Endothelial cell of umbilical vein (primary cell): Measurements from ENCODE around the gene UBE2E2. TPM values are rescaled to one million over a fixed set of nuclear protein-coding genes. Genes with fewer than 3 reads are reported as not detected.

ENCODE experiments used
- BruUV-seq: library from RNA; stranded (reverse); fragments of 400-500 nt; replicated peaks from 2 replicates; lab custom pipeline; 2021; lab: Mats Ljungman, UMichigan
- CTCF ChIA-PET: fragments of 300-600, 350-600 bp; sonication (Branson Sonifier 250); formaldehyde crosslinking; loops from one replicate; lab custom pipeline; 2021; ENCODE audit warnings: antibody characterized with exemption, inconsistent platforms; lab: Charles Lee
- POLR2A ChIA-PET: fragments of 300-600, 350-600 bp; sonication (Branson Sonifier 250); formaldehyde crosslinking; loops from one replicate; lab custom pipeline; 2021; ENCODE audit warnings: antibody characterized with exemption, inconsistent platforms; lab: Charles Lee
- DNase-seq: peaks from one replicate; pipeline ENCODE4 v3.0.0-alpha.2; 2011; ENCODE audit warnings: low read depth, low spot score
- FAIRE-seq: peaks from 2 replicates; lab custom pipeline; 2011; peaks lifted over from hg19 to GRCh38; lab: Jason Lieb, UNC
- H2AFZ ChIP-seq: 2 replicates; pipeline ENCODE4 v1.6.0; 2012; ENCODE audit warnings: low read depth, low read length, control low read depth, inconsistent platforms
- H3K27ac ChIP-seq: 2 replicates; pipeline ENCODE4 v1.5.1; 2011; ENCODE audit warnings: low read depth, mild to moderate bottlenecking, control low read depth, low read length, moderate library complexity; ENCODE audit not compliant: insufficient read depth
- H3K27me3 ChIP-seq, 2 experiments: 2 replicates each; pipeline versions ENCODE4 v1.6.0 to v1.6.1; 2011; ENCODE audit warnings: low read length in 2 of 2, mixed read lengths in 1 of 2; ENCODE audit not compliant: control insufficient read depth in 2 of 2, insufficient read depth in 2 of 2
- H3K36me3 ChIP-seq, 2 experiments: 2 replicates in 1 of 2; 3 replicates in 1 of 2; pipeline ENCODE4 v1.5.1; 2011; ENCODE audit warnings: low read length in 2 of 2, mild to moderate bottlenecking in 1 of 2, moderate library complexity in 1 of 2; ENCODE audit not compliant: control insufficient read depth in 2 of 2, insufficient read depth in 2 of 2; ENCODE audit errors: extremely low read depth in 1 of 2
- H3K4me1 ChIP-seq: 3 replicates; pipeline ENCODE4 v1.5.1; 2011; ENCODE audit warnings: mild to moderate bottlenecking, low read length; ENCODE audit not compliant: control insufficient read depth, insufficient read depth; ENCODE audit errors: extremely low read depth
- H3K4me2 ChIP-seq: 2 replicates; pipeline ENCODE4 v1.6.1; 2011; ENCODE audit warnings: low read length, control low read depth, mixed read lengths; ENCODE audit not compliant: insufficient read depth
- H3K4me3 ChIP-seq, 3 experiments: fragments of 200-600 bp in 1 of 3; sonication (generic), shearing (Covaris generic) in 1 of 3; replicated peaks in 1 of 3; 2 replicates each; pipeline ENCODE4 v1.5.1; 2011 to 2016; ENCODE audit warnings: control low read depth in 3 of 3, low read length in 3 of 3, mild to moderate bottlenecking in 2 of 3, inconsistent platforms in 1 of 3, low read depth in 1 of 3, moderate library complexity in 1 of 3; ENCODE audit not compliant: insufficient read depth in 1 of 3
- H3K79me2 ChIP-seq: 2 replicates; pipeline ENCODE4 v1.6.0; 2012; ENCODE audit warnings: low read length, inconsistent platforms; ENCODE audit not compliant: control insufficient read depth, insufficient read depth
- H3K9ac ChIP-seq: replicated peaks from 2 replicates; pipeline ENCODE3; 2011; ENCODE audit warnings: low read length, control low read depth; ENCODE audit not compliant: insufficient read depth; ENCODE audit errors: extremely low read depth
- H3K9me1 ChIP-seq: replicated peaks from 3 replicates; pipeline ENCODE4 v1.6.0; 2011; ENCODE audit warnings: mild to moderate bottlenecking, low read length; ENCODE audit not compliant: control insufficient read depth, insufficient read depth; ENCODE audit errors: extremely low read depth
- H3K9me3 ChIP-seq: replicated peaks from 2 replicates; pipeline ENCODE4 v1.5.1; 2012; ENCODE audit warnings: low read length, inconsistent platforms; ENCODE audit not compliant: control insufficient read depth, insufficient read depth
- H4K20me1 ChIP-seq: replicated peaks from 2 replicates; pipeline ENCODE3; 2011; ENCODE audit warnings: mild to moderate bottlenecking, low read length; ENCODE audit not compliant: control insufficient read depth, insufficient read depth; ENCODE audit errors: extremely low read depth
- EZH2 ChIP-seq: IDR thresholded peaks from 2 replicates; pipeline ENCODE4 v1.6.1; 2012; ENCODE audit warnings: borderline replicate concordance, low read depth, mild to moderate bottlenecking, moderate library complexity, low read length, inconsistent platforms; ENCODE audit not compliant: severe bottlenecking
- GATA2 ChIP-seq: IDR thresholded peaks from 2 replicates; pipeline ENCODE4 v1.7.0; 2011; ENCODE audit warnings: low read depth, mild to moderate bottlenecking, moderate library complexity, mixed read lengths, low read length; ENCODE audit not compliant: insufficient read length, insufficient read depth
- JUN ChIP-seq: IDR thresholded peaks from 2 replicates; pipeline ENCODE4 v1.6.1; 2011; ENCODE audit warnings: borderline replicate concordance, low read depth; ENCODE audit not compliant: insufficient read length, insufficient read depth
- MYC ChIP-seq: IDR thresholded peaks from one replicate; pipeline ENCODE4 v1.6.1; 2011; ENCODE audit warnings: mild to moderate bottlenecking, low read depth, low read length
- POLR2A ChIP-seq: IDR thresholded peaks from 2 replicates; pipeline ENCODE4 v1.6.1; 2012; ENCODE audit warnings: low read depth, mild to moderate bottlenecking, control low read depth, low read length
- dilution Hi-C: fragments of 300-500 bp; cut with MboI; formaldehyde crosslinking; loops from one replicate; pipeline ENCODE4 v1.15.0; 2019; ENCODE audit warnings: low sequenced_read_pairs; ENCODE audit not compliant: extremely low pct_ligation_motif_present
- intact Hi-C: fragments of 100-400 bp; cut with micrococcal nuclease; formaldehyde crosslinking; loops from one replicate; pipeline ENCODE4 v1.10.0; 2022
- polyA plus RNA-seq, 4 experiments: library from polyadenylated mRNA; depleted of rRNA in 3 of 4; stranded (reverse) in 3 of 4; unstranded in 1 of 4; fragments of >200 nt; gene quantifications; 2 replicates each; pipeline versions ENCODE4 v1.2.1 to v1.2.3, GENCODE V29; 2011 to 2012; ENCODE audit warnings: missing spikeins in 1 of 4
- total RNA-seq: library from RNA; stranded (reverse); gene quantifications from 2 replicates; pipeline ENCODE4 v1.2.3, GENCODE V29; 2021
- TF ChIP-seq, protein P1 (sequence below): IDR thresholded peaks from 2 replicates; pipeline ENCODE4 v1.6.1; 2011; ENCODE audit not compliant: insufficient read depth, insufficient read length
- TF ChIP-seq, protein P2 (sequence below), 2 donors: IDR thresholded peaks; 1 replicate in 1 of 2; 2 replicates in 1 of 2; pipeline ENCODE4 v1.5.1; 2011; ENCODE audit warnings: low read length in 2 of 2, mild to moderate bottlenecking in 2 of 2, moderate library complexity in 2 of 2, control low read depth in 1 of 2, inconsistent platforms in 1 of 2, low read depth in 1 of 2; ENCODE audit not compliant: insufficient read depth in 1 of 2; ENCODE audit errors: extremely low read depth in 1 of 2

The UBE2E2 gene
- total and polyA plus RNA-seq, 2 donors (not counting 3 experiments of a cell fraction or from before 2014, with no cell fraction given): 37.0 to 45.4 TPM

- Histone ChIP-seq H3K27ac (no peak overlapping the region), H3K4me1 (no peaks in the 10 kb centered on the region), H4K20me1 (no peaks in the 10 kb centered on the region), H3K79me2 (no peaks in the 10 kb centered on the region), H3K4me2 (no peak overlapping the region), H3K4me3 (no peak overlapping the region), H2AFZ (no peak overlapping the region), H3K9me1 (no peaks in the 10 kb centered on the region), H3K27me3 (no peaks in the 10 kb centered on the region), H3K36me3 (no peaks in the 10 kb centered on the region), H3K9me3 (no peaks in the 10 kb centered on the region), H3K9ac (no peak overlapping the region)
- intact Hi-C loops (no loop called here), dilution Hi-C loops (no loop called here)
- TF ChIP-seq POLR2A: no peak
- TF ChIP-seq, protein P1, sequence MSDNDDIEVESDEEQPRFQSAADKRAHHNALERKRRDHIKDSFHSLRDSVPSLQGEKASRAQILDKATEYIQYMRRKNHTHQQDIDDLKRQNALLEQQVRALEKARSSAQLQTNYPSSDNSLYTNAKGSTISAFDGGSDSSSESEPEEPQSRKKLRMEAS: no peak
- TF ChIP-seq JUN: no peak
- DNase-seq (no peak), FAIRE-seq (no peak)
- BruUV-seq: no TSS peak
- ChIA-PET POLR2A (interaction anchor here (0.6 kb wide), 1 partner anchor 117 kb away, joined by 8 read pairs; no protein-coding TSS in a partner anchor), CTCF (interaction anchor here (0.9 kb wide), 1 partner anchor 25 kb away, joined by 5 read pairs; no protein-coding TSS in a partner anchor)
These were observed 387.5 kb downstream of the UBE2E2 start for GRCh38 chr3:23590424-23591273.

DNA sequence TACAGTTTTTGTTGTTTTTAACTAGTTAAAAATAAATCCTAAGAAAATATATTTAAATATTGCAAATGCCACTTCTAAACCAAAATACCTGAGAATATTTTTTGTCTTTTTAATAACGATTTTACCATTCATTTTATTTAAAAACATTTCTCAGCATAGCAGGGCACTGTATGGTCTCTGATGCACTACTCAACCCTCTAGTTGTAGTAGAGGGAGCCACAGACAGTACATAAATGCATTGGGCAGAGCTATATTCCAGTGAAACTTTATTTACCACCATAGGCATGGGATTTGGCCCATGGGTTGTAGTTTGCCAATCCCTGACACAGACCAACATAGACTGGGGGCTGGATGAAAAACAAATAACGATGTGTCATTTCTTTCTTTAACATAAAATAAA is 388.2 kb downstream of the UBE2E2 start:
- Histone ChIP-seq H3K4me1 (no peaks in the 10 kb centered on the region), H2AFZ (no peak overlapping the region), H3K27me3 (no peaks in the 10 kb centered on the region), H3K9ac (no peak overlapping the region), H3K9me1 (no peaks in the 10 kb centered on the region), H3K27ac (no peak overlapping the region), H3K4me2 (no peak overlapping the region), H4K20me1 (no peaks in the 10 kb centered on the region), H3K36me3 (no peaks in the 10 kb centered on the region), H3K79me2 (no peaks in the 10 kb centered on the region), H3K9me3 (no peaks in the 10 kb centered on the region), H3K4me3 (no peak overlapping the region)
- TF ChIP-seq MYC: no peak
- TF ChIP-seq GATA2: no peak
- no peak for TF ChIP-seq POLR2A
- TF ChIP-seq, protein P2, sequence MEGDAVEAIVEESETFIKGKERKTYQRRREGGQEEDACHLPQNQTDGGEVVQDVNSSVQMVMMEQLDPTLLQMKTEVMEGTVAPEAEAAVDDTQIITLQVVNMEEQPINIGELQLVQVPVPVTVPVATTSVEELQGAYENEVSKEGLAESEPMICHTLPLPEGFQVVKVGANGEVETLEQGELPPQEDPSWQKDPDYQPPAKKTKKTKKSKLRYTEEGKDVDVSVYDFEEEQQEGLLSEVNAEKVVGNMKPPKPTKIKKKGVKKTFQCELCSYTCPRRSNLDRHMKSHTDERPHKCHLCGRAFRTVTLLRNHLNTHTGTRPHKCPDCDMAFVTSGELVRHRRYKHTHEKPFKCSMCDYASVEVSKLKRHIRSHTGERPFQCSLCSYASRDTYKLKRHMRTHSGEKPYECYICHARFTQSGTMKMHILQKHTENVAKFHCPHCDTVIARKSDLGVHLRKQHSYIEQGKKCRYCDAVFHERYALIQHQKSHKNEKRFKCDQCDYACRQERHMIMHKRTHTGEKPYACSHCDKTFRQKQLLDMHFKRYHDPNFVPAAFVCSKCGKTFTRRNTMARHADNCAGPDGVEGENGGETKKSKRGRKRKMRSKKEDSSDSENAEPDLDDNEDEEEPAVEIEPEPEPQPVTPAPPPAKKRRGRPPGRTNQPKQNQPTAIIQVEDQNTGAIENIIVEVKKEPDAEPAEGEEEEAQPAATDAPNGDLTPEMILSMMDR (IDR thresholded peaks at IDR 0.05; ENCODE audit: extremely low read depth in 1 of 2, insufficient read depth in 1 of 2, low read depth in 1 of 2, low read length in 2 of 2): no peak
- no peak for TF ChIP-seq EZH2
- TF ChIP-seq JUN: no peak
- TF ChIP-seq, protein P1: no peak
- ChIA-PET POLR2A (no interaction called here), CTCF (interaction anchor here (0.9 kb wide), 1 partner anchor 26 kb away, joined by 5 read pairs; no protein-coding TSS in a partner anchor)
- intact Hi-C loops: no loop called here
- dilution Hi-C loops: no loop called here
- DNase-seq: no peak
- no TSS peak for BruUV-seq
- FAIRE-seq: no peak
